K562 (cell line): ENCODE data around the gene PTPN14. TPM values are rescaled to one million over a fixed set of nuclear protein-coding genes. Genes with fewer than 3 reads are reported as not detected.

ENCODE experiments used
- ATAC-seq: fragments of 200-7000 bp; cut with Tn5 transposase; 3 replicates; pipeline ENCODE4 v1.9.1; 2020; ENCODE audit warnings: moderate library complexity
- BruUV-seq: library from RNA; stranded (reverse); fragments of 400-500 nt; replicated peaks from 2 replicates; lab custom pipeline; 2021; lab: Mats Ljungman, UMichigan
- CTCF ChIA-PET: fragments of 300-600 bp; formaldehyde crosslinking; extraction: SDS; loops from one replicate; lab custom pipeline; 2021; ENCODE audit warnings: low intra/inter-chr PET ratio; lab: Yijun Ruan, JAX
- POLR2A ChIA-PET: fragments of 300-600, 350-650 bp; sonication (Branson Sonifier 250); formaldehyde crosslinking; extraction: SDS; loops from one replicate; lab custom pipeline; 2021; ENCODE audit warnings: antibody characterized with exemption, inconsistent platforms; lab: Yijun Ruan, JAX
- DNase-seq, 4 experiments: peaks; one replicate each; pipeline versions ENCODE4 v3.0.0 to v3.0.0-alpha.2; 2011 to 2018; ENCODE audit warnings: low spot score in 3 of 4, mixed read lengths in 3 of 4; ENCODE audit errors: extremely low read depth in 1 of 4
- FAIRE-seq: peaks from 2 replicates; lab custom pipeline; 2011; peaks lifted over from hg19 to GRCh38; lab: Jason Lieb, UNC
- H2AFZ ChIP-seq: 2 replicates; pipeline ENCODE4 v1.6.0; 2011; ENCODE audit warnings: low read depth, low read length, control low read depth, inconsistent platforms
- H3K27ac ChIP-seq: fragments of 200-600 bp; 3 replicates; pipeline ENCODE4 v1.8.0; 2011; ENCODE audit warnings: low read depth, mild to moderate bottlenecking, control low read depth, inconsistent platforms, low read length, moderate library complexity, mixed read lengths; ENCODE audit errors: extremely low read depth
- H3K27me3 ChIP-seq, 2 experiments: fragments of 300-600 bp in 1 of 2; 2 replicates in 1 of 2; 3 replicates in 1 of 2; pipeline versions ENCODE4 v1.6.0 to v1.8.0; 2011; ENCODE audit warnings: inconsistent platforms in 2 of 2, low read length in 2 of 2, mild to moderate bottlenecking in 1 of 2, mixed read lengths in 1 of 2, moderate library complexity in 1 of 2; ENCODE audit not compliant: control insufficient read depth in 2 of 2, insufficient read depth in 2 of 2
- H3K36me3 ChIP-seq: fragments of 300-600 bp; 3 replicates; pipeline ENCODE4 v1.8.0; 2011; ENCODE audit warnings: mild to moderate bottlenecking, low read length, inconsistent platforms; ENCODE audit not compliant: control insufficient read depth, insufficient read depth
- H3K4me1 ChIP-seq, 2 experiments: fragments of 200-600 bp in 1 of 2; replicated peaks in 1 of 2; 2 replicates in 1 of 2; 3 replicates in 1 of 2; pipeline versions ENCODE4 v1.5.1 to v1.8.0; 2011; ENCODE audit warnings: inconsistent platforms in 2 of 2, low read length in 2 of 2, mild to moderate bottlenecking in 1 of 2, mixed read lengths in 1 of 2, moderate library complexity in 1 of 2; ENCODE audit not compliant: control insufficient read depth in 2 of 2, insufficient read depth in 2 of 2
- H3K4me2 ChIP-seq: 2 replicates; pipeline ENCODE4 v1.6.1; 2011; ENCODE audit warnings: low read length, control low read depth, inconsistent platforms, mixed read lengths; ENCODE audit not compliant: insufficient read depth
- H3K4me3 ChIP-seq: fragments of 200-600 bp; sonication (generic), shearing (Covaris generic); 2 replicates; pipeline ENCODE4 v1.5.1; 2016; ENCODE audit warnings: control low read depth, inconsistent platforms
- H3K79me2 ChIP-seq: fragments of 200-600 bp; 3 replicates; pipeline ENCODE4 v1.8.0; 2011; ENCODE audit warnings: low read length, inconsistent platforms; ENCODE audit not compliant: control insufficient read depth, insufficient read depth
- H3K9ac ChIP-seq, 2 experiments: 2 replicates each; pipeline versions ENCODE4 v1.6.0 to v1.6.1; 2011; ENCODE audit warnings: low read depth in 2 of 2, low read length in 2 of 2, control low read depth in 1 of 2, inconsistent platforms in 1 of 2, mild to moderate bottlenecking in 1 of 2, mixed read lengths in 1 of 2; ENCODE audit not compliant: insufficient read depth in 1 of 2
- H3K9me1 ChIP-seq: one replicate; pipeline ENCODE4 v1.6.0; 2011; ENCODE audit warnings: inconsistent platforms, mild to moderate bottlenecking, low read length, moderate library complexity; ENCODE audit not compliant: control insufficient read depth, insufficient read depth
- H3K9me3 ChIP-seq: replicated peaks from 2 replicates; pipeline ENCODE4 v1.5.1; 2011; ENCODE audit warnings: low read depth, low read length, inconsistent platforms; ENCODE audit not compliant: control insufficient read depth, insufficient read depth
- H4K20me1 ChIP-seq: replicated peaks from 2 replicates; pipeline ENCODE4 v1.6.1; 2011; ENCODE audit warnings: low read length, inconsistent platforms, mixed read lengths; ENCODE audit not compliant: control insufficient read depth, insufficient read depth
- ARHGAP35 ChIP-seq: fragments of 450-650 bp; IDR thresholded peaks from 2 replicates; pipeline ENCODE4 v1.6.1; 2018; ENCODE audit not compliant: partially characterized antibody
- COPS2 ChIP-seq: fragments of 450-650 bp; conservative IDR thresholded peaks from 2 replicates; pipeline ENCODE4 v1.6.1; 2016; ENCODE audit warnings: mild to moderate bottlenecking, moderate library complexity
- GABPA ChIP-seq: fragments of 200-800 bp; sonication (Bioruptor generic); conservative IDR thresholded peaks from 2 replicates; pipeline ENCODE4 v1.6.1; 2016; ENCODE audit warnings: low read depth, missing genetic modification characterization, missing compliant biosample characterization
- HSF4 ChIP-seq: fragments of 250-450 bp; sonication (Bioruptor Pico); IDR thresholded peaks from 2 replicates; pipeline ENCODE4 v2.1.2; 2022; ENCODE audit warnings: mild to moderate bottlenecking, moderate library complexity, borderline replicate concordance
- POLR2G ChIP-seq: fragments of 200-400 bp; formaldehyde crosslinking; IDR thresholded peaks from 2 replicates; pipeline ENCODE4 v1.6.1; 2017; ENCODE audit warnings: low read depth, mild to moderate bottlenecking, antibody characterized with exemption, low read length, moderate library complexity
- POLR2H ChIP-seq: IDR thresholded peaks from 2 replicates; pipeline ENCODE4 v1.6.1; 2016; ENCODE audit warnings: missing genetic modification characterization, low read depth, mild to moderate bottlenecking, control low read depth, missing compliant biosample characterization, moderate library complexity
- RBM39 ChIP-seq: fragments of 200-400 bp; formaldehyde crosslinking; optimal IDR thresholded peaks from 2 replicates; pipeline ENCODE3; 2018; ENCODE audit warnings: low read depth, low read length
- SMC3 ChIP-seq: conservative IDR thresholded peaks from 2 replicates; pipeline ENCODE4 v1.6.1; 2011; ENCODE audit warnings: low read depth, low read length, improper control_type of control experiment; ENCODE audit not compliant: insufficient read depth
- TCF3 ChIP-seq: sonication (generic); formaldehyde crosslinking; IDR thresholded peaks from 2 replicates; pipeline ENCODE4 v1.4.0; 2020; ENCODE audit warnings: mild to moderate bottlenecking, missing genetic modification reagents
- ZNF124 ChIP-seq: sonication (generic); formaldehyde crosslinking; IDR thresholded peaks from 2 replicates; pipeline ENCODE4 v1.8.1; 2022; ENCODE audit warnings: missing genetic modification reagents
- ZNF3 ChIP-seq: fragments of 250-450 bp; sonication (Bioruptor Pico); IDR thresholded peaks from 2 replicates; pipeline ENCODE4 v1.5.0; 2021; ENCODE audit warnings: mild to moderate bottlenecking, moderate library complexity
- ZNF75A ChIP-seq: fragments of 450-650 bp; formaldehyde crosslinking; IDR thresholded peaks from 2 replicates; pipeline ENCODE4 v1.4.0; 2020; ENCODE audit warnings: mild to moderate bottlenecking
- ZZZ3 ChIP-seq: fragments of 450-650 bp; IDR thresholded peaks from 2 replicates; pipeline ENCODE4 v1.6.1; 2016; ENCODE audit warnings: antibody characterized with exemption, mild to moderate bottlenecking, moderate library complexity
- WGBS: fragments of 100-300 bp; shearing (Covaris generic); methylation state at CpG from one replicate; pipeline ENCODE4 v1.1.6; 2016; ENCODE audit warnings: low coverage, mixed read lengths; ENCODE audit not compliant: insufficient coverage; ENCODE audit errors: missing lambda C conversion rate; 5-methylcytosine and 5-hydroxymethylcytosine counted together
- in situ Hi-C: fragments of 300-500 bp; cut with MboI; formaldehyde crosslinking; loops from 4 replicates; pipeline ENCODE4 v1.15.0; 2018; ENCODE audit warnings: inconsistent platforms, mixed read lengths
- intact Hi-C: fragments of 100-400 bp; cut with micrococcal nuclease; formaldehyde crosslinking; loops from 2 replicates; pipeline ENCODE4 v1.14.2; 2022
- polyA plus RNA-seq, 8 experiments: library from polyadenylated mRNA; depleted of rRNA in 4 of 8; stranded (reverse) in 5 of 8; unstranded in 3 of 8; fragments of >200 nt; fragmentation: Nextera tagmentation in 2 of 8; fragmentation: Illumina TruSeq in 1 of 8; extraction: Ambion mirVana in 2 of 8; extraction: Trizol in 1 of 8; gene quantifications; 2 replicates each; pipeline versions ENCODE4 v1.2.1 to v1.2.3, GENCODE V29; 2011 to 2014; ENCODE audit warnings: inconsistent platforms in 1 of 8, missing spikeins in 1 of 8
- total RNA-seq, 7 experiments: library from RNA; depleted of rRNA in 6 of 7; stranded (reverse); fragments of >200 nt in 6 of 7; fragmentation: Illumina TruSeq in 2 of 7; extraction: Trizol in 2 of 7; gene quantifications; 2 replicates each; pipeline versions ENCODE4 v1.2.1 to v1.2.3, GENCODE V29; 2011 to 2021; ENCODE audit warnings: low replicate concordance in 1 of 7
- TF ChIP-seq, protein P1 (sequence below), 3 experiments: IDR thresholded peaks in 2 of 3; conservative IDR thresholded peaks in 1 of 3; 2 replicates each; pipeline ENCODE4 v1.5.1; 2011 to 2012; ENCODE audit warnings: low read length in 3 of 3, mild to moderate bottlenecking in 3 of 3, control low read depth in 2 of 3, improper control_type of control experiment in 1 of 3, inconsistent platforms in 1 of 3, low read depth in 1 of 3, mixed read lengths in 1 of 3, moderate library complexity in 1 of 3; ENCODE audit not compliant: insufficient read depth in 2 of 3
- TF ChIP-seq, protein P2 (sequence below): sonication (generic); formaldehyde crosslinking; IDR thresholded peaks from 2 replicates; pipeline ENCODE4 v1.8.0; 2023; ENCODE audit warnings: mild to moderate bottlenecking, missing genetic modification reagents
- TF ChIP-seq, protein P3 (sequence below): sonication (generic); formaldehyde crosslinking; IDR thresholded peaks from 2 replicates; pipeline ENCODE4 v1.8.1; 2023; ENCODE audit warnings: mild to moderate bottlenecking, missing genetic modification reagents

PTPN14 gene
- total and polyA plus RNA-seq, 9 of the 15 experiments (the other 6 are each of a cell fraction or from before 2014, with no cell fraction given): 0.01 to 0.29 (median 0.04) TPM; not detected in 6

DNA sequence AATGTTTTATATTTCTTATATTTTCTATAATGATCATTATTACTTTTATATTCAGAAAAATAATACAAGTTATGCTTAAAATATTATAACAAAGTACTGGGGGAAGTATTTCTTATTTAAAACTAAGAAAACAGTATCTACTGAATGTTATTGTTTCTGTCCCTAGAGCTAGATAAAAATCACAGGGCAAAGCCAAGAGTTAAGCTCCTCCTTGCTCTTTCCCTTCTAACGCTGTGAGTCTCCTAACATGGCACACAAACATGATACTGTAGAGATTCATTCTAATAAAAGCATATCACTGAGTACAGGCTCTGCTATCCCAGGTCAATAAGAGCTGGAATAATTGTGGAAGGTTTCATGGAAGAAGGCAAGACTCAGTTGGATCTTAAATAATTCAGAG is 53.4 kb downstream of the PTPN14 start:
- H3K27ac ChIP-seq: no peak overlapping the region
- DNase-seq (no peak), ATAC-seq (no peak), FAIRE-seq (no peak)
- no peaks in the 10 kb centered on the region for H3K36me3 ChIP-seq
- no peaks in the 10 kb centered on the region for H3K79me2 ChIP-seq
- H3K4me3 ChIP-seq: no peak overlapping the region
- in situ Hi-C loops: no loop called here
- TF ChIP-seq, protein P1, sequence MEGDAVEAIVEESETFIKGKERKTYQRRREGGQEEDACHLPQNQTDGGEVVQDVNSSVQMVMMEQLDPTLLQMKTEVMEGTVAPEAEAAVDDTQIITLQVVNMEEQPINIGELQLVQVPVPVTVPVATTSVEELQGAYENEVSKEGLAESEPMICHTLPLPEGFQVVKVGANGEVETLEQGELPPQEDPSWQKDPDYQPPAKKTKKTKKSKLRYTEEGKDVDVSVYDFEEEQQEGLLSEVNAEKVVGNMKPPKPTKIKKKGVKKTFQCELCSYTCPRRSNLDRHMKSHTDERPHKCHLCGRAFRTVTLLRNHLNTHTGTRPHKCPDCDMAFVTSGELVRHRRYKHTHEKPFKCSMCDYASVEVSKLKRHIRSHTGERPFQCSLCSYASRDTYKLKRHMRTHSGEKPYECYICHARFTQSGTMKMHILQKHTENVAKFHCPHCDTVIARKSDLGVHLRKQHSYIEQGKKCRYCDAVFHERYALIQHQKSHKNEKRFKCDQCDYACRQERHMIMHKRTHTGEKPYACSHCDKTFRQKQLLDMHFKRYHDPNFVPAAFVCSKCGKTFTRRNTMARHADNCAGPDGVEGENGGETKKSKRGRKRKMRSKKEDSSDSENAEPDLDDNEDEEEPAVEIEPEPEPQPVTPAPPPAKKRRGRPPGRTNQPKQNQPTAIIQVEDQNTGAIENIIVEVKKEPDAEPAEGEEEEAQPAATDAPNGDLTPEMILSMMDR (IDR thresholded peaks at IDR 0.05 in 2 of 3, conservative IDR thresholded peaks at IDR 0.05 in 1 of 3; ENCODE audit: insufficient read depth in 2 of 3, low read depth in 1 of 3, low read length in 3 of 3): no peak
- TF ChIP-seq, protein P2, sequence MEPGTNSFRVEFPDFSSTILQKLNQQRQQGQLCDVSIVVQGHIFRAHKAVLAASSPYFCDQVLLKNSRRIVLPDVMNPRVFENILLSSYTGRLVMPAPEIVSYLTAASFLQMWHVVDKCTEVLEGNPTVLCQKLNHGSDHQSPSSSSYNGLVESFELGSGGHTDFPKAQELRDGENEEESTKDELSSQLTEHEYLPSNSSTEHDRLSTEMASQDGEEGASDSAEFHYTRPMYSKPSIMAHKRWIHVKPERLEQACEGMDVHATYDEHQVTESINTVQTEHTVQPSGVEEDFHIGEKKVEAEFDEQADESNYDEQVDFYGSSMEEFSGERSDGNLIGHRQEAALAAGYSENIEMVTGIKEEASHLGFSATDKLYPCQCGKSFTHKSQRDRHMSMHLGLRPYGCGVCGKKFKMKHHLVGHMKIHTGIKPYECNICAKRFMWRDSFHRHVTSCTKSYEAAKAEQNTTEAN (CRISPR knock-in tag): no peak
- TF ChIP-seq COPS2 (no peak), RBM39 (no peak), POLR2G (no peak), ZNF3 (no peak), ARHGAP35 (no peak), ZNF124 (no peak), ZNF75A (CRISPR knock-in tag) (no peak), SMC3 (no peak), GABPA (tag) (no peak), POLR2H (tag) (no peak), ZZZ3 (no peak), HSF4 (no peak), TCF3 (CRISPR knock-in tag) (no peak)
- TF ChIP-seq, protein P3, sequence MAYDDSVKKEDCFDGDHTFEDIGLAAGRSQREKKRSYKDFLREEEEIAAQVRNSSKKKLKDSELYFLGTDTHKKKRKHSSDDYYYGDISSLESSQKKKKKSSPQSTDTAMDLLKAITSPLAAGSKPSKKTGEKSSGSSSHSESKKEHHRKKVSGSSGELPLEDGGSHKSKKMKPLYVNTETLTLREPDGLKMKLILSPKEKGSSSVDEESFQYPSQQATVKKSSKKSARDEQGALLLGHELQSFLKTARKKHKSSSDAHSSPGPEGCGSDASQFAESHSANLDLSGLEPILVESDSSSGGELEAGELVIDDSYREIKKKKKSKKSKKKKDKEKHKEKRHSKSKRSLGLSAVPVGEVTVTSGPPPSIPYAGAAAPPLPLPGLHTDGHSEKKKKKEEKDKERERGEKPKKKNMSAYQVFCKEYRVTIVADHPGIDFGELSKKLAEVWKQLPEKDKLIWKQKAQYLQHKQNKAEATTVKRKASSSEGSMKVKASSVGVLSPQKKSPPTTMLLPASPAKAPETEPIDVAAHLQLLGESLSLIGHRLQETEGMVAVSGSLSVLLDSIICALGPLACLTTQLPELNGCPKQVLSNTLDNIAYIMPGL (CRISPR knock-in tag): no peak
- H3K27me3 ChIP-seq: peaks cover 7 to 16% of the 10 kb centered on the region in 2 experiments
- no peaks in the 10 kb centered on the region for H3K9me1 ChIP-seq
- POLR2A ChIA-PET: interaction anchor here (0.6 to 1.0 kb wide), 2 partner anchors 9 to 167 kb away, joined by 3 read pairs; no protein-coding TSS in a partner anchor
- no peak overlapping the region for H3K4me2 ChIP-seq
- WGBS: 0% methylated on average over 1 of the region's 1 CpG
- H3K4me1 ChIP-seq: no peaks in the 10 kb centered on the region
- intact Hi-C loops: no loop called here
- no peaks in the 10 kb centered on the region for H3K9me3 ChIP-seq
- BruUV-seq: no TSS peak
- H2AFZ ChIP-seq: no peak overlapping the region
- no peak overlapping the region for H3K9ac ChIP-seq
- CTCF ChIA-PET: no interaction called here
- H4K20me1 ChIP-seq: no peaks in the 10 kb centered on the region
